ENCODE data around the gene YPEL4.

The YPEL4 gene

DNA sequence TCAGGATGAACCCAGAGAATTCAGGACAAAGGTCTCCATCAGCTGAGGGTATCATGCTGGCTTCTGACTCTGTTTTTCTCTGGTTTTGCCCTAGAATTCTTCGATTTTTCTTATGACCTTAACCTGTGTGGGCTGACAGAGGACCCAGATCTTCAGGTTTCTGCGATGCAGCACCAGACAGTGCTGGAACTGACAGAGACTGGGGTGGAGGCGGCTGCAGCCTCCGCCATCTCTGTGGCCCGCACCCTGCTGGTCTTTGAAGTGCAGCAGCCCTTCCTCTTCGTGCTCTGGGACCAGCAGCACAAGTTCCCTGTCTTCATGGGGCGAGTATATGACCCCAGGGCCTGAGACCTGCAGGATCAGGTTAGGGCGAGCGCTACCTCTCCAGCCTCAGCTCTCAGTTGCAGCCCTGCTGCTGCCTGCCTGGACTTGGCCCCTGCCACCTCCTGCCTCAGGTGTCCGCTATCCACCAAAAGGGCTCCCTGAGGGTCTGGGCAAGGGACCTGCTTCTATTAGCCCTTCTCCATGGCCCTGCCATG lies 35.4 kb downstream of the YPEL4 start:
- no peak overlapping the region for H3K4me3 ChIP-seq (ENCODE audit: low read depth, low read length)
- DNase-seq (ENCODE audit: low read depth) = no peak
- in situ Hi-C loops (cut with HindIII; ENCODE audit: low sequenced_read_pairs) = no loop called here
- TF ChIP-seq, protein P1, sequence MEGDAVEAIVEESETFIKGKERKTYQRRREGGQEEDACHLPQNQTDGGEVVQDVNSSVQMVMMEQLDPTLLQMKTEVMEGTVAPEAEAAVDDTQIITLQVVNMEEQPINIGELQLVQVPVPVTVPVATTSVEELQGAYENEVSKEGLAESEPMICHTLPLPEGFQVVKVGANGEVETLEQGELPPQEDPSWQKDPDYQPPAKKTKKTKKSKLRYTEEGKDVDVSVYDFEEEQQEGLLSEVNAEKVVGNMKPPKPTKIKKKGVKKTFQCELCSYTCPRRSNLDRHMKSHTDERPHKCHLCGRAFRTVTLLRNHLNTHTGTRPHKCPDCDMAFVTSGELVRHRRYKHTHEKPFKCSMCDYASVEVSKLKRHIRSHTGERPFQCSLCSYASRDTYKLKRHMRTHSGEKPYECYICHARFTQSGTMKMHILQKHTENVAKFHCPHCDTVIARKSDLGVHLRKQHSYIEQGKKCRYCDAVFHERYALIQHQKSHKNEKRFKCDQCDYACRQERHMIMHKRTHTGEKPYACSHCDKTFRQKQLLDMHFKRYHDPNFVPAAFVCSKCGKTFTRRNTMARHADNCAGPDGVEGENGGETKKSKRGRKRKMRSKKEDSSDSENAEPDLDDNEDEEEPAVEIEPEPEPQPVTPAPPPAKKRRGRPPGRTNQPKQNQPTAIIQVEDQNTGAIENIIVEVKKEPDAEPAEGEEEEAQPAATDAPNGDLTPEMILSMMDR (IDR thresholded peaks at IDR 0.05; ENCODE audit: low read depth, low read length, missing control alignments) = no peak

DNA sequence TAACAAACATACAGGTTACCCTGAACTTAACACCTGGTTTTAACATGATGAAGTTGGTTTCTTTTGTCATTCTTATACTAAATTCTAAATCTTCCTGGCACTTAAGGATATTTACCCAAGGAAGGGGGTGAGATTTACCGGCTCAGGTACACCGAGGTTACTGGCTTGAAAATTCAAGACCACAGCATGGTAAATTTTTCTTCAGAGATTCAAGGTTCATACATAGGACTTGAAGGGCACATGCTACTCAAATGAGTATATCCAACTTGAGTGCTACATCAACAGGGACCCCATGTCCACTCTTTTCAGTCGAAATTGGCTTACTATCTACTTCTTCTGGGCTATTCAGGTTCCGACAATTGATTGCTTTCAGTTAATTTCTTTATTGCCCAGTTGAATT lies 39.5 kb downstream of the YPEL4 start:
- TF ChIP-seq, protein P1 (IDR thresholded peaks at IDR 0.05; ENCODE audit: low read depth, low read length, missing control alignments) = no peak
- H3K4me3 ChIP-seq (ENCODE audit: low read depth, low read length) = no peak overlapping the region
- no peak for DNase-seq (ENCODE audit: low read depth)
- in situ Hi-C loops (cut with HindIII; ENCODE audit: low sequenced_read_pairs) = no loop called here

DNA sequence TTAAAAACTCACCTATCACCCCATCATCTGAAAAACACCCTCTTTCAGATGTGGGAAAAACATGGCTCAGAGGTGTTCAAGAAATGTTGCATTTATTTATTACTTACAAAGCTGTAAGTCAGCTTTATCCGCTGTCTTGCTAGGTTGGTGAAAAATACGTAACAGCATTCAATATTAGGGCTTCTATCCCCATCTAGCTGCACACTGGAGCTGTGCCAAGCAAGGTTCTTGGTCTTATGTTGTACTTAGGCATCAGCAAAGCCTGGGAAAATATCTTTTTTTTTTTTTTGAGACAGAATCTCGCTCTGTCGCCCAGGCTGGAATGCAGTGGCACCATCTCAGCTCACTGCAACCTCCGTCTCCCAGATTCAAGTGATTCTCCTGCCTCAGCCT lies 44.7 kb downstream of the YPEL4 start:
- H3K4me3 ChIP-seq (ENCODE audit: low read depth, low read length) = no peak overlapping the region
- TF ChIP-seq, protein P1 (IDR thresholded peaks at IDR 0.05; ENCODE audit: low read depth, low read length, missing control alignments) = no peak
- in situ Hi-C loops (cut with HindIII; ENCODE audit: low sequenced_read_pairs) = no loop called here
- no peak for DNase-seq (ENCODE audit: low read depth)

DNA sequence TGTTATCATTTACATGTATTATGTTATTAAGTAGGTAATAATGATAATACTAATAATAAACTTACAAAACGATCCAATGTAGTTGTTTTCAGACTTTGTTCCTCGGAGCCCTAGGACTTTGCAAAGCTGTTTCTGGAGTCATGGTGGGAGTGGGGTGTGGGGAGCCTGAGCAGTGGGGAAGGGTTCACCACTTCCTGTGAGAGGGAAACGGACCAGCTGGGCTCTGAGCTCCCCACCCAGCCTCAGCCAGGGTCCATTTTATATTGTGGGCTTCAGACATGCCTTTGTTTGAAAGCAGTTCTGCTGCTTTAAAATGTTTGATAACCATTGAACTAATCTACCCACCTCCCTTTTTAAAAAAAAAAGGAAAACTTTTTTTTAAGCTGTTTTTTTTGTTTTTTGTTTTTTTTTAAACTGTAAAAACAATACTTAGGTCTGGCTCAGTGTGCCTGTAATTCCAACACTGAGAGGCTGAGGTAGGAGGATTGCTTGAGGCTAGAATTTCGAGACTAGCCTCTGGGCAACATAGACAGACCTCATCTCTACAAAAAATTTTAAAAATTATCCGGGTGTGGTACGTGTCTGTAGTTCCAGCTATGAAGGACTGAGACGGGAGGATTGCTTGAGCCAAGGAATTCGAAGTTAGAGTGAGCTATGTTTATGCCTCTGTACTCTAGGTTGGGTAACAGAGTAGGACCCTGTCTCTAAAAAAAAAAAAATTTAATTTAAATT lies 45.2 kb downstream of the YPEL4 start:
- TF ChIP-seq, protein P1 (IDR thresholded peaks at IDR 0.05; ENCODE audit: low read depth, low read length, missing control alignments) = no peak
- in situ Hi-C loops (cut with HindIII; ENCODE audit: low sequenced_read_pairs) = no loop called here
- no peak for DNase-seq (ENCODE audit: low read depth)
- no peak overlapping the region for H3K4me3 ChIP-seq (ENCODE audit: low read depth, low read length)

DNA sequence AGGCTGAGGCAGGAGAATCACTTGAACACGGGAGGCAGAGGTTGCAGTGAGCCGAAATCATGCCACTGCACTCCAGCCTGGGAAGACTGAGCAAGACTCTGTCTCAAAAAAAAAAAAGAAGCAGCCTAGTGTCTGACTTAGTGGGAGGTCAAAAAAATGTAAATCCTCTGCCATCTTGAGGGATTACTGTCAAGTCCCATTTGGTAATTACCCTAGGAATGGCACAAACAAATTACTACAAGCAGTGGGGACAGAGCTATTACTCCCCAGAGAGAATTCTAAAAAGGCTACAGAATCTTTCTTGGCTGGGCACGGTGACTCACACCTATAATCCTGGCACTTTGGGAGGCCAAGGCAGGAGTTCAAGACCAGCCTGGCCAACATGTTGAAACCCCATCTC lies 48.4 kb downstream of the YPEL4 start:
- no peak for DNase-seq (ENCODE audit: low read depth)
- H3K4me3 ChIP-seq (ENCODE audit: low read depth, low read length) = no peak overlapping the region
- in situ Hi-C loops (cut with HindIII; ENCODE audit: low sequenced_read_pairs) = no loop called here
- TF ChIP-seq, protein P1 (IDR thresholded peaks at IDR 0.05; ENCODE audit: low read depth, low read length, missing control alignments) = no peak

DNA sequence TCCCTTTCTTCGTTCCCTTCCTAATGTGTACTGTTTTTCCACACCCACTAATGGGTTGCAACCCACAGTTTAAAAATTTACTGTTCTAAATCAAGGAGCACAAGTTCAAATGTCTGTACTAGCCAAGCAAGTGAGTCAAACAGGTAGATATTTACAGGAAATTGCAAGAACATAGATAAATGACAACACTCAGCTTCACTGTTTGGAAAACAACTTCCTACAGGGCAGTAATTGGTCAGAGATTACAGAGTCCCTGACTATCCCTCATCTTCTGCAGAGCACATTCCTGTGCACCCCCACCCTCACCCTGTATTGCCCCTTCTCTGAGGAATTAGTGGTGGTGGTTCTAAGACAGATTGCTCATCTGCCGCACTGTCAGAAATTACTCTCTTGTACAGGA lies 50.3 kb downstream of the YPEL4 start:
- no peak for DNase-seq (ENCODE audit: low read depth)
- TF ChIP-seq, protein P1 (IDR thresholded peaks at IDR 0.05; ENCODE audit: low read depth, low read length, missing control alignments) = no peak
- in situ Hi-C loops (cut with HindIII; ENCODE audit: low sequenced_read_pairs) = no loop called here
- no peak overlapping the region for H3K4me3 ChIP-seq (ENCODE audit: low read depth, low read length)
